Measurements from ENCODE around the gene FAF1.

FAF1 gene

GRCh38 chr1:50665413-50665812, 294.7 kb downstream of the FAF1 start:
- DNase-seq (ENCODE audit: low read depth, low spot score): no peak
- ChIA-PET CTCF (interaction anchor here (0.6 kb wide), 1 partner anchor 39 kb away, joined by 3 read pairs; no protein-coding TSS in a partner anchor), POLR2A (no interaction called here)
- no peak overlapping the region for H3K4me3 ChIP-seq (ENCODE audit: low read depth, low read length)
- TF ChIP-seq CTCF (IDR thresholded peaks at IDR 0.05; ENCODE audit: insufficient read depth, low read length, missing control alignments): no peak

GRCh38 chr1:50661626-50662025, 298.4 kb downstream of the FAF1 start:
- DNase-seq (ENCODE audit: low read depth, low spot score): no peak
- ChIA-PET POLR2A (no interaction called here), CTCF (interaction anchor here (0.7 kb wide), 1 partner anchor 33 kb away, joined by 3 read pairs; no protein-coding TSS in a partner anchor)

GRCh38 chr1:50659107-50659662, 300.9 kb downstream of the FAF1 start:
- TF ChIP-seq CTCF (IDR thresholded peaks at IDR 0.05; ENCODE audit: insufficient read depth, low read length, missing control alignments): no peak
- POLR2A ChIA-PET: no interaction called here
- CTCF ChIA-PET: no interaction called here
- no peak overlapping the region for H3K4me3 ChIP-seq (ENCODE audit: low read depth, low read length)
- no peak for DNase-seq (ENCODE audit: low read depth, low spot score)

More at GRCh38 chr1:50661626-50662025, 298.4 kb downstream of the FAF1 start:
- H3K4me3 ChIP-seq (ENCODE audit: low read depth, low read length): no peak overlapping the region
- no peak for TF ChIP-seq CTCF (IDR thresholded peaks at IDR 0.05; ENCODE audit: insufficient read depth, low read length, missing control alignments)

- H3K4me3 ChIP-seq (ENCODE audit: low read depth, low read length): no peak overlapping the region
- no peak for DNase-seq (ENCODE audit: low read depth, low spot score)
- POLR2A ChIA-PET: no interaction called here
- CTCF ChIA-PET: interaction anchor here (1.7 kb wide), 1 partner anchor 10 kb away, joined by 4 read pairs; no protein-coding TSS in a partner anchor
- no peak for TF ChIP-seq CTCF (IDR thresholded peaks at IDR 0.05; ENCODE audit: insufficient read depth, low read length, missing control alignments)
Observed at GRCh38 chr1:50658459-50659076, 301.5 kb downstream of the FAF1 start.

- ChIA-PET CTCF (interaction anchor here (1.7 kb wide), 1 partner anchor 12 kb away, joined by 4 read pairs; no protein-coding TSS in a partner anchor), POLR2A (interaction anchor here (0.6 kb wide), 1 partner anchor 271 kb away, joined by 5 read pairs; no protein-coding TSS in a partner anchor)
- DNase-seq (ENCODE audit: low read depth, low spot score): no peak
- H3K4me3 ChIP-seq (ENCODE audit: low read depth, low read length): no peak overlapping the region
- no peak for TF ChIP-seq CTCF (IDR thresholded peaks at IDR 0.05; ENCODE audit: insufficient read depth, low read length, missing control alignments)
Observed at GRCh38 chr1:50656931-50657330, 303.1 kb downstream of the FAF1 start.

GRCh38 chr1:50651476-50652263, 308.4 kb downstream of the FAF1 start:
- ChIA-PET POLR2A (no interaction called here), CTCF (interaction anchor here (0.7 to 1.0 kb wide), 2 partner anchors 16 to 1678 kb away, joined by 3 read pairs; no protein-coding TSS in a partner anchor)
- no peak overlapping the region for H3K4me3 ChIP-seq (ENCODE audit: low read depth, low read length)
- TF ChIP-seq CTCF (IDR thresholded peaks at IDR 0.05; ENCODE audit: insufficient read depth, low read length, missing control alignments): no peak
- no peak for DNase-seq (ENCODE audit: low read depth, low spot score)
